HEK293 (cell line): ENCODE data around the gene TFEC.
"Not testable (repeated sequence)": the region's sequence is repeated elsewhere in the genome, so short reads cannot be mapped to it uniquely, and the experiment has no call there.

Experiments used
- KLF16 ChIP-seq: fragments of 450-650 bp; formaldehyde crosslinking; IDR thresholded peaks from 2 replicates; pipeline ENCODE4 v1.5.1; 2017; ENCODE audit warnings: missing biosample characterization, missing genetic modification characterization
- SCRT1 ChIP-seq: fragments of 450-650 bp; formaldehyde crosslinking; IDR thresholded peaks from 2 replicates; pipeline ENCODE4 v1.5.1; 2016; ENCODE audit warnings: missing biosample characterization, missing genetic modification characterization, borderline replicate concordance
- SP7 ChIP-seq: fragments of 450-650 bp; formaldehyde crosslinking; IDR thresholded peaks from 2 replicates; pipeline ENCODE4 v1.5.1; 2016; ENCODE audit warnings: missing biosample characterization, missing genetic modification characterization
- ZBTB20 ChIP-seq: fragments of 450-650 bp; formaldehyde crosslinking; IDR thresholded peaks from 2 replicates; pipeline ENCODE4 v1.5.1; 2016; ENCODE audit warnings: missing biosample characterization, missing genetic modification characterization
- ZNF16 ChIP-seq: fragments of 450-650 bp; formaldehyde crosslinking; IDR thresholded peaks from 2 replicates; pipeline ENCODE4 v1.5.1; 2016; ENCODE audit warnings: low read depth, missing biosample characterization, missing genetic modification characterization
- ZNF274 ChIP-seq, 2 experiments: fragments of 200-500 bp in 1 of 2; fragments of 450-650 bp in 1 of 2; sonication (Bioruptor generic) in 1 of 2; formaldehyde crosslinking in 1 of 2; IDR thresholded peaks; 2 replicates each; pipeline versions ENCODE4 v1.5.1 to v1.6.1; 2014 to 2016; ENCODE audit warnings: borderline replicate concordance in 1 of 2, inconsistent platforms in 1 of 2, low read length in 1 of 2, missing biosample characterization in 1 of 2, missing genetic modification characterization in 1 of 2
- ZNF610 ChIP-seq: fragments of 450-650 bp; formaldehyde crosslinking; IDR thresholded peaks from 2 replicates; pipeline ENCODE4 v1.5.1; 2016; ENCODE audit warnings: missing biosample characterization, missing genetic modification characterization, borderline replicate concordance
- ZNF629 ChIP-seq: fragments of 450-650 bp; formaldehyde crosslinking; IDR thresholded peaks from 2 replicates; pipeline ENCODE4 v1.5.1; 2017; ENCODE audit warnings: missing biosample characterization, missing genetic modification characterization
- ZNF777 ChIP-seq: fragments of 450-650 bp; formaldehyde crosslinking; IDR thresholded peaks from 2 replicates; pipeline ENCODE4 v1.5.1; 2017; ENCODE audit warnings: missing biosample characterization, missing genetic modification characterization, borderline replicate concordance
- TF ChIP-seq, protein P1 (sequence below): fragments of 450-650 bp; formaldehyde crosslinking; IDR thresholded peaks from 2 replicates; pipeline ENCODE4 v1.5.1; 2016; ENCODE audit warnings: missing biosample characterization, missing genetic modification characterization
- TF ChIP-seq, protein P2 (sequence below): fragments of 450-650 bp; formaldehyde crosslinking; IDR thresholded peaks from 2 replicates; pipeline ENCODE4 v1.5.1; 2017; ENCODE audit warnings: missing biosample characterization, missing genetic modification characterization
- TF ChIP-seq, protein P3 (sequence below): sonication (generic); formaldehyde crosslinking; IDR thresholded peaks from 2 replicates; pipeline ENCODE4 v1.8.1; 2022; ENCODE audit warnings: mild to moderate bottlenecking, moderate library complexity, missing genetic modification reagents

DNA sequence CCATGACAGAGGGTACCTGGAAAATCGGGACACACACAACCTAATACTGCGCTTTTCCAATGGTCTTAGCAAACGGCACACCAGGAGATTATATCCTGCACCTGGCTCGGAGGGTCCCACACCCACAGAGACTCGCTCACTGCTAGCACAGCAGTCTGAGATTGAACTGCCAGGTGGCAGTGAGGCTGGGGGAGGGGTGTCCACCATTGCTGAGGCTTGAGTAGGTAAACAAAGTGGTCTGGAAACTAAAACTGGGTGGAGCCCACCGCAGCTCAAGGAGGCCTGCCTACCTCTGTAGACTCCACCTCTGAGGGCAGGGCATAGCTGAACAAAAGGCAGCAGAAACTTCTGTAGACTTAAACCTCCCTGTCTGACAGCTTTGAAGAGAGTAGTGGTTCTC lies 16.7 kb upstream of the TFEC start:
- TF ChIP-seq, protein P1, sequence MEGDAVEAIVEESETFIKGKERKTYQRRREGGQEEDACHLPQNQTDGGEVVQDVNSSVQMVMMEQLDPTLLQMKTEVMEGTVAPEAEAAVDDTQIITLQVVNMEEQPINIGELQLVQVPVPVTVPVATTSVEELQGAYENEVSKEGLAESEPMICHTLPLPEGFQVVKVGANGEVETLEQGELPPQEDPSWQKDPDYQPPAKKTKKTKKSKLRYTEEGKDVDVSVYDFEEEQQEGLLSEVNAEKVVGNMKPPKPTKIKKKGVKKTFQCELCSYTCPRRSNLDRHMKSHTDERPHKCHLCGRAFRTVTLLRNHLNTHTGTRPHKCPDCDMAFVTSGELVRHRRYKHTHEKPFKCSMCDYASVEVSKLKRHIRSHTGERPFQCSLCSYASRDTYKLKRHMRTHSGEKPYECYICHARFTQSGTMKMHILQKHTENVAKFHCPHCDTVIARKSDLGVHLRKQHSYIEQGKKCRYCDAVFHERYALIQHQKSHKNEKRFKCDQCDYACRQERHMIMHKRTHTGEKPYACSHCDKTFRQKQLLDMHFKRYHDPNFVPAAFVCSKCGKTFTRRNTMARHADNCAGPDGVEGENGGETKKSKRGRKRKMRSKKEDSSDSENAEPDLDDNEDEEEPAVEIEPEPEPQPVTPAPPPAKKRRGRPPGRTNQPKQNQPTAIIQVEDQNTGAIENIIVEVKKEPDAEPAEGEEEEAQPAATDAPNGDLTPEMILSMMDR (tag by site-specific recombination): not testable (repeated sequence)
- TF ChIP-seq ZNF274 (IDR thresholded peaks at IDR 0.05; ENCODE audit: low read length); ZNF274 (tag by site-specific recombination; IDR thresholded peaks at IDR 0.05; ENCODE audit: borderline replicate concordance); KLF16; ZBTB20 (tag by site-specific recombination); ZNF777 (tag by site-specific recombination); SP7 (tag by site-specific recombination); SCRT1 (tag by site-specific recombination); ZNF629; ZNF610 (tag by site-specific recombination); ZNF16 (tag by site-specific recombination): not testable (repeated sequence)
- TF ChIP-seq, protein P2, sequence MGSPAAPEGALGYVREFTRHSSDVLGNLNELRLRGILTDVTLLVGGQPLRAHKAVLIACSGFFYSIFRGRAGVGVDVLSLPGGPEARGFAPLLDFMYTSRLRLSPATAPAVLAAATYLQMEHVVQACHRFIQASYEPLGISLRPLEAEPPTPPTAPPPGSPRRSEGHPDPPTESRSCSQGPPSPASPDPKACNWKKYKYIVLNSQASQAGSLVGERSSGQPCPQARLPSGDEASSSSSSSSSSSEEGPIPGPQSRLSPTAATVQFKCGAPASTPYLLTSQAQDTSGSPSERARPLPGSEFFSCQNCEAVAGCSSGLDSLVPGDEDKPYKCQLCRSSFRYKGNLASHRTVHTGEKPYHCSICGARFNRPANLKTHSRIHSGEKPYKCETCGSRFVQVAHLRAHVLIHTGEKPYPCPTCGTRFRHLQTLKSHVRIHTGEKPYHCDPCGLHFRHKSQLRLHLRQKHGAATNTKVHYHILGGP (tag by site-specific recombination): not testable (repeated sequence)
- TF ChIP-seq, protein P3, sequence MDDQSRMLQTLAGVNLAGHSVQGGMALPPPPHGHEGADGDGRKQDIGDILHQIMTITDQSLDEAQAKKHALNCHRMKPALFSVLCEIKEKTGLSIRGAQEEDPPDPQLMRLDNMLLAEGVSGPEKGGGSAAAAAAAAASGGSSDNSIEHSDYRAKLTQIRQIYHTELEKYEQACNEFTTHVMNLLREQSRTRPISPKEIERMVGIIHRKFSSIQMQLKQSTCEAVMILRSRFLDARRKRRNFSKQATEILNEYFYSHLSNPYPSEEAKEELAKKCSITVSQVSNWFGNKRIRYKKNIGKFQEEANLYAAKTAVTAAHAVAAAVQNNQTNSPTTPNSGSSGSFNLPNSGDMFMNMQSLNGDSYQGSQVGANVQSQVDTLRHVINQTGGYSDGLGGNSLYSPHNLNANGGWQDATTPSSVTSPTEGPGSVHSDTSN (CRISPR knock-in tag): not testable (repeated sequence)
